HG02798 (cell line): ENCODE results near the gene CCIN.
A peak's percentile ranks its signal among the peaks of the same experiment; 100 is the strongest.
"Not testable (repeated sequence)": the region's sequence is repeated elsewhere in the genome, so short reads cannot be mapped to it uniquely, and the experiment has no call there.

Experiments
- ATAC-seq: cut with Tn5 transposase; IDR thresholded peaks from one replicate; pipeline ENCODE4 v1.9.1; 2021; ENCODE audit warnings: mild to moderate bottlenecking; ENCODE audit not compliant: unreplicated experiment, poor library complexity

CCIN gene

GRCh38 chr9:36156116-36156515 is 13.1 kb upstream of the CCIN start:
- no peak for ATAC-seq

GRCh38 chr9:36158122-36158521 is 11.1 kb upstream of the CCIN start:
- ATAC-seq = no peak

- no peak for ATAC-seq
Observed at GRCh38 chr9:36158917-36159316, 10.3 kb upstream of the CCIN start.

- not testable (repeated sequence) for ATAC-seq
Observed at GRCh38 chr9:36159509-36159908, 9.7 kb upstream of the CCIN start.

- not testable (repeated sequence) for ATAC-seq
Observed at GRCh38 chr9:36160126-36160525, 9.1 kb upstream of the CCIN start.

GRCh38 chr9:36161187-36161586 is 8.0 kb upstream of the CCIN start:
- no peak for ATAC-seq

GRCh38 chr9:36162211-36162738 is 6.9 kb upstream of the CCIN start:
- no peak for ATAC-seq

- no peak for ATAC-seq
Observed at GRCh38 chr9:36163049-36163785, 6.0 kb upstream of the CCIN start.

GRCh38 chr9:36163786-36164170 is 5.4 kb upstream of the CCIN start:
- no peak for ATAC-seq

GRCh38 chr9:36164372-36164771 is 4.8 kb upstream of the CCIN start:
- ATAC-seq = no peak

GRCh38 chr9:36164989-36165388 is 4.2 kb upstream of the CCIN start:
- ATAC-seq = no peak

GRCh38 chr9:36165826-36166167 is 3.4 kb upstream of the CCIN start:
- ATAC-seq = no peak

GRCh38 chr9:36166168-36166927 is 2.8 kb upstream of the CCIN start:
- peak; percentile 86 for ATAC-seq

- ATAC-seq = no peak
Observed at GRCh38 chr9:36169708-36170107, 520 bp downstream of the CCIN start.

GRCh38 chr9:36170531-36170930 is 1.3 kb downstream of the CCIN start:
- no peak for ATAC-seq

- no peak for ATAC-seq
Observed at GRCh38 chr9:36173861-36174260, 4.7 kb downstream of the CCIN start.

GRCh38 chr9:36174271-36174670 is 5.1 kb downstream of the CCIN start:
- ATAC-seq = no peak

GRCh38 chr9:36174731-36175130 is 5.5 kb downstream of the CCIN start:
- no peak for ATAC-seq

GRCh38 chr9:36175209-36175608 is 6.0 kb downstream of the CCIN start:
- ATAC-seq = not testable (repeated sequence)

GRCh38 chr9:36176496-36176895 is 7.3 kb downstream of the CCIN start:
- not testable (repeated sequence) for ATAC-seq

GRCh38 chr9:36177571-36177970 is 8.4 kb downstream of the CCIN start:
- no peak for ATAC-seq

GRCh38 chr9:36180243-36180642 is 11.1 kb downstream of the CCIN start:
- ATAC-seq = not testable (repeated sequence)
